Ishikawa (cell line): ENCODE results near the gene MEGF11.

Experiments
- CEBPB ChIP-seq: IDR thresholded peaks from 2 replicates; pipeline ENCODE4 v1.6.1; 2012
- CREB1 ChIP-seq: IDR thresholded peaks from 2 replicates; pipeline ENCODE4 v1.6.1; 2012; ENCODE audit warnings: low read depth
- EGR1 ChIP-seq: IDR thresholded peaks from 2 replicates; pipeline ENCODE4 v1.6.1; 2012
- EP300 ChIP-seq: IDR thresholded peaks from 2 replicates; pipeline ENCODE4 v1.6.1; 2012; ENCODE audit warnings: borderline replicate concordance
- RAD21 ChIP-seq: IDR thresholded peaks from 2 replicates; pipeline ENCODE4 v1.6.1; 2012; ENCODE audit warnings: low read depth
- TAF1 ChIP-seq: IDR thresholded peaks from 2 replicates; pipeline ENCODE4 v1.6.1; 2012; ENCODE audit warnings: low read depth, mild to moderate bottlenecking
- TEAD4 ChIP-seq: IDR thresholded peaks from 2 replicates; pipeline ENCODE4 v1.6.1; 2012
- YY1 ChIP-seq: IDR thresholded peaks from 2 replicates; pipeline ENCODE4 v1.6.1; 2012; ENCODE audit warnings: low read depth
- ZBTB7A ChIP-seq: IDR thresholded peaks from 2 replicates; pipeline ENCODE4 v1.6.1; 2012; ENCODE audit warnings: low read depth
- TF ChIP-seq, protein P1 (sequence below): IDR thresholded peaks from 2 replicates; pipeline ENCODE4 v1.6.1; 2012
- TF ChIP-seq, protein P2 (sequence below): IDR thresholded peaks from 2 replicates; pipeline ENCODE4 v1.6.1; 2012
- TF ChIP-seq, protein P3 (sequence below): IDR thresholded peaks from 2 replicates; pipeline ENCODE4 v1.6.1; 2012; ENCODE audit warnings: low read depth, mild to moderate bottlenecking

DNA sequence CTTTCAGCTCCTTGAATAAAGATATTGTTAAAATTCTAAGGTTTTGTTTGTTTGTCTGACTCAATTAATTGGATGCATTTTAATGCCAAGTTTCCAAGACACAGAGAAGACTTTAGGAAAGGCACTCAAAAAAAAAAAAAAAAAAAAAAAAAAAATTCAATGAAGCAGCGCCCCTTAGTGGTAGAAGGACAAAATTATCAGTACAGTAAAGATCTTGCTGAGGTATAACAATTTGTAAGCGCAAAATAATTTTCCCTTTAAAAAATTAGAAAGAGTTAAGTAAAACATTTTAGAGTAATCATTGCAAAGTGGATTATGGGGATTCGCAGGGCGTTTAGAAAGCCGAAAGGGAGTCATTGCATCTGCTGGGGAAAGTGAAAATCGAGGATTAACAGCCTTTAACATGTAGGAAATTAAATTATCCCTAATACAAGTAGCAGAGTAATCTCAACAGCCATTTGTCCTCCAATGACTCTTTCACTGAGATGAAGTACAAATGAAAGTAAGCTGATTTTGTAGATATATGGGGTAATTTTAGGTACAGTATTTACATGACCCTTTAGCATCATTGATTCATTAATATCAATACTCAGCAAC, 34.0 kb upstream of the MEGF11 start:
- TF ChIP-seq TEAD4 (no peak), EGR1 (no peak), TAF1 (no peak), EP300 (no peak), RAD21 (peak; percentile 67), ZBTB7A (no peak), CREB1 (no peak), YY1 (no peak), CEBPB (no peak)
- TF ChIP-seq, protein P1, sequence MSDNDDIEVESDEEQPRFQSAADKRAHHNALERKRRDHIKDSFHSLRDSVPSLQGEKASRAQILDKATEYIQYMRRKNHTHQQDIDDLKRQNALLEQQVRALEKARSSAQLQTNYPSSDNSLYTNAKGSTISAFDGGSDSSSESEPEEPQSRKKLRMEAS = no peak
- TF ChIP-seq, protein P2, sequence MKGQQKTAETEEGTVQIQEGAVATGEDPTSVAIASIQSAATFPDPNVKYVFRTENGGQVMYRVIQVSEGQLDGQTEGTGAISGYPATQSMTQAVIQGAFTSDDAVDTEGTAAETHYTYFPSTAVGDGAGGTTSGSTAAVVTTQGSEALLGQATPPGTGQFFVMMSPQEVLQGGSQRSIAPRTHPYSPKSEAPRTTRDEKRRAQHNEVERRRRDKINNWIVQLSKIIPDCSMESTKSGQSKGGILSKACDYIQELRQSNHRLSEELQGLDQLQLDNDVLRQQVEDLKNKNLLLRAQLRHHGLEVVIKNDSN = no peak
- TF ChIP-seq, protein P3, sequence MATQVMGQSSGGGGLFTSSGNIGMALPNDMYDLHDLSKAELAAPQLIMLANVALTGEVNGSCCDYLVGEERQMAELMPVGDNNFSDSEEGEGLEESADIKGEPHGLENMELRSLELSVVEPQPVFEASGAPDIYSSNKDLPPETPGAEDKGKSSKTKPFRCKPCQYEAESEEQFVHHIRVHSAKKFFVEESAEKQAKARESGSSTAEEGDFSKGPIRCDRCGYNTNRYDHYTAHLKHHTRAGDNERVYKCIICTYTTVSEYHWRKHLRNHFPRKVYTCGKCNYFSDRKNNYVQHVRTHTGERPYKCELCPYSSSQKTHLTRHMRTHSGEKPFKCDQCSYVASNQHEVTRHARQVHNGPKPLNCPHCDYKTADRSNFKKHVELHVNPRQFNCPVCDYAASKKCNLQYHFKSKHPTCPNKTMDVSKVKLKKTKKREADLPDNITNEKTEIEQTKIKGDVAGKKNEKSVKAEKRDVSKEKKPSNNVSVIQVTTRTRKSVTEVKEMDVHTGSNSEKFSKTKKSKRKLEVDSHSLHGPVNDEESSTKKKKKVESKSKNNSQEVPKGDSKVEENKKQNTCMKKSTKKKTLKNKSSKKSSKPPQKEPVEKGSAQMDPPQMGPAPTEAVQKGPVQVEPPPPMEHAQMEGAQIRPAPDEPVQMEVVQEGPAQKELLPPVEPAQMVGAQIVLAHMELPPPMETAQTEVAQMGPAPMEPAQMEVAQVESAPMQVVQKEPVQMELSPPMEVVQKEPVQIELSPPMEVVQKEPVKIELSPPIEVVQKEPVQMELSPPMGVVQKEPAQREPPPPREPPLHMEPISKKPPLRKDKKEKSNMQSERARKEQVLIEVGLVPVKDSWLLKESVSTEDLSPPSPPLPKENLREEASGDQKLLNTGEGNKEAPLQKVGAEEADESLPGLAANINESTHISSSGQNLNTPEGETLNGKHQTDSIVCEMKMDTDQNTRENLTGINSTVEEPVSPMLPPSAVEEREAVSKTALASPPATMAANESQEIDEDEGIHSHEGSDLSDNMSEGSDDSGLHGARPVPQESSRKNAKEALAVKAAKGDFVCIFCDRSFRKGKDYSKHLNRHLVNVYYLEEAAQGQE = no peak
